PC-9 (cell line): ENCODE measurements around the gene FAM221A.
"Not testable (repeated sequence)": the region's sequence is repeated elsewhere in the genome, so short reads cannot be mapped to it uniquely, and the experiment has no call there.

ENCODE experiments used
- EZH2 ChIP-seq: fragments of 200-600 bp; sonication (generic); IDR thresholded peaks from 2 replicates; pipeline ENCODE4 v1.8.0; 2017; ENCODE audit warnings: antibody characterized with exemption, low read depth
- TF ChIP-seq, protein P1 (sequence below): fragments of 200-600 bp; sonication (generic); conservative IDR thresholded peaks from 2 replicates; pipeline ENCODE4 v1.6.1; 2017; ENCODE audit warnings: mixed run types, antibody characterized with exemption, mild to moderate bottlenecking, moderate library complexity

DNA sequence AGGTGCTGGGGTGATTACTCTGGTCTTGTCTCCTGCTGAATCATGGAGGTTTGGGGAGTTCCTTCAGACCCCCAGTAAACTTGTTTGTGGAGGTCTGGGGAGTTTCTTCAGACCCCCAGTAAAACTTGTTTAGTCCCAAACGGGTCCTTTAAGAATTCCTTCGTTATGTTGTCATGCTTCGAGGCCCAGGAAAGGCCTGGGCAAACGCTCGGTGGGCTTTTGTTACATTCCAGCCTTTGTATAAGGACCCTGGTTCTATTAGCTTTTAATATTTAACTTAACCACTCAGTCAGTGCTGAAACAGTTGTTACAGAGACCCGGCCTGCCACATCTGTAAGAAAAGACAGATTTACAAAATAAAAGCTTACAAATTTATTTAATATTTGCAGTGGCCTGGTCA lies 4.0 kb downstream of the FAM221A start:
- TF ChIP-seq, protein P1, sequence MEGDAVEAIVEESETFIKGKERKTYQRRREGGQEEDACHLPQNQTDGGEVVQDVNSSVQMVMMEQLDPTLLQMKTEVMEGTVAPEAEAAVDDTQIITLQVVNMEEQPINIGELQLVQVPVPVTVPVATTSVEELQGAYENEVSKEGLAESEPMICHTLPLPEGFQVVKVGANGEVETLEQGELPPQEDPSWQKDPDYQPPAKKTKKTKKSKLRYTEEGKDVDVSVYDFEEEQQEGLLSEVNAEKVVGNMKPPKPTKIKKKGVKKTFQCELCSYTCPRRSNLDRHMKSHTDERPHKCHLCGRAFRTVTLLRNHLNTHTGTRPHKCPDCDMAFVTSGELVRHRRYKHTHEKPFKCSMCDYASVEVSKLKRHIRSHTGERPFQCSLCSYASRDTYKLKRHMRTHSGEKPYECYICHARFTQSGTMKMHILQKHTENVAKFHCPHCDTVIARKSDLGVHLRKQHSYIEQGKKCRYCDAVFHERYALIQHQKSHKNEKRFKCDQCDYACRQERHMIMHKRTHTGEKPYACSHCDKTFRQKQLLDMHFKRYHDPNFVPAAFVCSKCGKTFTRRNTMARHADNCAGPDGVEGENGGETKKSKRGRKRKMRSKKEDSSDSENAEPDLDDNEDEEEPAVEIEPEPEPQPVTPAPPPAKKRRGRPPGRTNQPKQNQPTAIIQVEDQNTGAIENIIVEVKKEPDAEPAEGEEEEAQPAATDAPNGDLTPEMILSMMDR = not testable (repeated sequence)
- not testable (repeated sequence) for TF ChIP-seq EZH2
